Measurements from ENCODE around the gene GALNS. TPM values are rescaled to one million over a fixed set of nuclear protein-coding genes. Genes with fewer than 3 reads are reported as not detected.

GALNS gene
- total RNA-seq, 2 experiments from 2014 or later, result 17.2 to 49.0 TPM

DNA sequence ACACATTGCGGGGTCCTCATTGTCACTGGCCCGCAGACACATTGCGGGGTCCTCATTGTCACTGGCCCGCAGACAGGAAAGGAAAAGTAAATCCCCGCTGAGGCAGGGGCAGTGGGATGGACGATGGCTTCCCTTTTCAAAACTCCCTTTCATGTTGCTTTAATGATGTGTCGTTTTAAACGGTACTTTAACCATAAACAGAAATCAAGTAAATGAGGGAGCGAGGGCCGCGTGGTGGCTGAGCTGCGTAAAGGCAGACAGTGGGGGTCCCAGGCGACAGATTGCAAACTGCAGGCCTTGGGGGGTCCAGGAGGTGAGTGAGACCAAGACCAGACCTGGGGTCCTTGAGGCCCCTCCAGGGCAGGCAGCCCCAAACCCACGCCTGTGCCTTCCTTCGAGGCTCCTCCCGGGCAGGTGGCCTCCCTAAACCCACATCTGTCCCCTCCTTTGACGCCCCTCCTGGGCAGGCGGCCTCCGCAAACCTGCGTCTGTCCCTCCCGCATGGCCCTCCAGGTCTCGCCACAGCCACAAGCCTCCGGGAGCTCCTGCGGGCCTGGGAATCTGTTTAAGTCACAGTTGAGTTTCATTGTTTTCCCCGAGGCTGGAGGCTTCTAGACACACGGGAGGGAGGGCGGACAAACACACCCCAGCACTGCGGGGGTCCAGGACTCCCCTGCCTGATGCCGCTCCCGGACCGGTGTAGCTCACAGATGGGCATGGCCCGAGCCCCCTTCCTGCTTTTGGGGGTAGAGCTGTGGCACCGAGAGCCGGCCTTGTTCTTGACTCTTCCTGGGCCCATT is 79.1 kb downstream of the GALNS start:
- Histone ChIP-seq H3K79me2 (ENCODE audit: insufficient read depth, low read depth, low read length) (peaks cover 28% of the 10 kb centered on the region; the same call in 1 of the 2 replicates), H3K4me3 (ENCODE audit: low read depth, low read length, poor library complexity, severe bottlenecking) (no peak overlapping the region), H3K27ac (ENCODE audit: low read depth, low read length, poor library complexity, severe bottlenecking) (no peak overlapping the region), H3K9me3 (ENCODE audit: low read length) (no peaks in the 10 kb centered on the region), H3K4me1 (ENCODE audit: insufficient read depth, low read length, poor library complexity, severe bottlenecking) (peaks cover 27% of the 10 kb centered on the region), H4K20me1 (ENCODE audit: insufficient read depth, low read length) (no peaks in the 10 kb centered on the region), H3K36me3 (ENCODE audit: insufficient read depth, low read length) (no peaks in the 10 kb centered on the region), H3K4me2 (ENCODE audit: low read length) (no peak overlapping the region), H3K9me2 (ENCODE audit: insufficient read depth, low read length) (no peaks in the 10 kb centered on the region), H2AFZ (ENCODE audit: low read length) (no peak overlapping the region)
- no peak for DNase-seq (ENCODE audit: low spot score)
- CTCF ChIA-PET (ENCODE audit: unreplicated experiment), result no interaction called here
- POLR2A ChIA-PET, result no interaction called here
- intact Hi-C loops (cut with micrococcal nuclease; ENCODE audit: unreplicated experiment), result no loop called here
- TF ChIP-seq EZH2phosphoT487 (IDR thresholded peaks at IDR 0.05; ENCODE audit: borderline replicate concordance, low read depth, low read length), result no peak
- TF ChIP-seq, protein P1, sequence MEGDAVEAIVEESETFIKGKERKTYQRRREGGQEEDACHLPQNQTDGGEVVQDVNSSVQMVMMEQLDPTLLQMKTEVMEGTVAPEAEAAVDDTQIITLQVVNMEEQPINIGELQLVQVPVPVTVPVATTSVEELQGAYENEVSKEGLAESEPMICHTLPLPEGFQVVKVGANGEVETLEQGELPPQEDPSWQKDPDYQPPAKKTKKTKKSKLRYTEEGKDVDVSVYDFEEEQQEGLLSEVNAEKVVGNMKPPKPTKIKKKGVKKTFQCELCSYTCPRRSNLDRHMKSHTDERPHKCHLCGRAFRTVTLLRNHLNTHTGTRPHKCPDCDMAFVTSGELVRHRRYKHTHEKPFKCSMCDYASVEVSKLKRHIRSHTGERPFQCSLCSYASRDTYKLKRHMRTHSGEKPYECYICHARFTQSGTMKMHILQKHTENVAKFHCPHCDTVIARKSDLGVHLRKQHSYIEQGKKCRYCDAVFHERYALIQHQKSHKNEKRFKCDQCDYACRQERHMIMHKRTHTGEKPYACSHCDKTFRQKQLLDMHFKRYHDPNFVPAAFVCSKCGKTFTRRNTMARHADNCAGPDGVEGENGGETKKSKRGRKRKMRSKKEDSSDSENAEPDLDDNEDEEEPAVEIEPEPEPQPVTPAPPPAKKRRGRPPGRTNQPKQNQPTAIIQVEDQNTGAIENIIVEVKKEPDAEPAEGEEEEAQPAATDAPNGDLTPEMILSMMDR (conservative IDR thresholded peaks at IDR 0.05; ENCODE audit: low read length), result no peak
- no TSS peak for BruUV-seq (replicated peaks)

DNA sequence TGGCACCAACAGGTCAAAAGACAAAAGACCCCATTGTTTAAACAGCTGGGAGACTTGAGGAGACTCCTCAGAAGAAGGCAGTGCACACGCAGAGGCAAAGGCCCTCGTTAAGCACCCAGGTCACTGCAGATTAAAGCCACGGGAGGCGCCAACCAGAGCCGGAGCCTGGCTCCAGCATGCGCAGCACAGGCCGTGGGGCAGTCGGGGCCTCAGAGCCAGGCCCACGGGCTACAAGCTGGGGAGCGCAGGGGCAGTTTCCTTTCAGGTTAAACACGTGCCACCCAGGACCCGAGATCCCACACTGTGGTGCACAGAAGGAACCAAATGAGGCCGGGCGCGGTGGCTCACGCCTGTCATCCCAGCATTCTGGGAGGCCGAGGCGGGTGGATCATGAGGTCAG is 80.9 kb downstream of the GALNS start:
- Histone ChIP-seq H4K20me1 (ENCODE audit: insufficient read depth, low read length) (no peaks in the 10 kb centered on the region), H3K9me3 (ENCODE audit: low read length) (no peaks in the 10 kb centered on the region), H3K27ac (ENCODE audit: low read depth, low read length, poor library complexity, severe bottlenecking) (no peak overlapping the region), H3K4me3 (ENCODE audit: low read depth, low read length, poor library complexity, severe bottlenecking) (no peak overlapping the region), H3K79me2 (ENCODE audit: insufficient read depth, low read depth, low read length) (peaks cover 10% of the 10 kb centered on the region; the same call in 1 of the 2 replicates), H3K36me3 (ENCODE audit: insufficient read depth, low read length) (no peaks in the 10 kb centered on the region), H2AFZ (ENCODE audit: low read length) (no peak overlapping the region), H3K9me2 (ENCODE audit: insufficient read depth, low read length) (no peaks in the 10 kb centered on the region), H3K4me2 (ENCODE audit: low read length) (no peak overlapping the region), H3K4me1 (ENCODE audit: insufficient read depth, low read length, poor library complexity, severe bottlenecking) (peaks cover 9% of the 10 kb centered on the region)
- ChIA-PET CTCF (ENCODE audit: unreplicated experiment) (no interaction called here), POLR2A (no interaction called here)
- no TSS peak for BruUV-seq (replicated peaks)
- no peak for TF ChIP-seq EZH2phosphoT487 (IDR thresholded peaks at IDR 0.05; ENCODE audit: borderline replicate concordance, low read depth, low read length)
- TF ChIP-seq, protein P1 (conservative IDR thresholded peaks at IDR 0.05; ENCODE audit: low read length), result no peak
- DNase-seq (ENCODE audit: low spot score), result no peak
- intact Hi-C loops (cut with micrococcal nuclease; ENCODE audit: unreplicated experiment), result no loop called here
